Breast epithelium (tissue), 4 donors: Measurements from ENCODE around the gene TENM3. TPM values are rescaled to one million over a fixed set of nuclear protein-coding genes. Genes with fewer than 3 reads are reported as not detected.

Source experiments
- DNase-seq, 2 donors: peaks; one replicate each; pipeline ENCODE4 v3.0.0-alpha.2; 2019; ENCODE audit warnings: low spot score in 2 of 2
- H3K27ac ChIP-seq, 2 donors: fragments of 200-600 bp; sonication (generic) in 1 of 2; one replicate each; pipeline ENCODE4 v1.5.1; 2016 to 2019; ENCODE audit warnings: mild to moderate bottlenecking in 1 of 2
- H3K27me3 ChIP-seq, 2 donors: fragments of 200-600 bp; sonication (generic) in 1 of 2; one replicate each; pipeline versions ENCODE4 v1.5.1 to v1.6.0; 2017 to 2019; ENCODE audit warnings: control low read depth in 1 of 2, mild to moderate bottlenecking in 1 of 2
- H3K36me3 ChIP-seq: fragments of 200-600 bp; one replicate; pipeline ENCODE4 v1.5.1; 2019
- H3K4me1 ChIP-seq, 2 donors: fragments of 200-600 bp; sonication (generic); one replicate each; pipeline ENCODE4 v1.5.1; 2016 to 2019; ENCODE audit warnings: control low read depth in 1 of 2
- H3K4me3 ChIP-seq, 3 donors: fragments of 200-600 bp; sonication (generic); 1 replicate in 2 of 3; 2 replicates in 1 of 3; pipeline ENCODE4 v1.5.1; 2016 to 2019; ENCODE audit warnings: mild to moderate bottlenecking in 3 of 3, moderate library complexity in 2 of 3
- H3K9me3 ChIP-seq, 2 donors: fragments of 200-600 bp; sonication (generic) in 1 of 2; one replicate each; pipeline ENCODE4 v1.5.1; 2016 to 2019; ENCODE audit warnings: control low read depth in 1 of 2
- POLR2A ChIP-seq: fragments of 450-650 bp; IDR thresholded peaks from one replicate; pipeline ENCODE4 v1.6.1; 2016; ENCODE audit warnings: antibody characterized with exemption, mild to moderate bottlenecking, moderate library complexity
- POLR2AphosphoS5 ChIP-seq, 3 donors: sonication (generic); formaldehyde crosslinking; IDR thresholded peaks; one replicate each; pipeline ENCODE4 v1.6.1; 2017; ENCODE audit warnings: antibody characterized with exemption in 3 of 3
- intact Hi-C: fragments of 100-400 bp; cut with DNase I; formaldehyde crosslinking; loops from one replicate; pipeline ENCODE4 v1.15.1; 2023; ENCODE audit warnings: low total_unique reads
- total RNA-seq, 3 donors: library from RNA; depleted of rRNA; stranded (reverse); fragments of >200 nt; gene quantifications; one replicate each; pipeline ENCODE4 v1.1.0, GENCODE V29; 2016
- TF ChIP-seq, protein P1 (sequence below), 3 donors: fragments of 450-650 bp; IDR thresholded peaks; one replicate each; pipeline ENCODE4 v1.5.1; 2016 to 2017; ENCODE audit warnings: antibody characterized with exemption in 3 of 3, mild to moderate bottlenecking in 3 of 3, moderate library complexity in 3 of 3

TENM3 gene
- total RNA-seq, 3 donors from 2014 or later, result 4.6 to 30.6 (median 8.8) TPM

DNA sequence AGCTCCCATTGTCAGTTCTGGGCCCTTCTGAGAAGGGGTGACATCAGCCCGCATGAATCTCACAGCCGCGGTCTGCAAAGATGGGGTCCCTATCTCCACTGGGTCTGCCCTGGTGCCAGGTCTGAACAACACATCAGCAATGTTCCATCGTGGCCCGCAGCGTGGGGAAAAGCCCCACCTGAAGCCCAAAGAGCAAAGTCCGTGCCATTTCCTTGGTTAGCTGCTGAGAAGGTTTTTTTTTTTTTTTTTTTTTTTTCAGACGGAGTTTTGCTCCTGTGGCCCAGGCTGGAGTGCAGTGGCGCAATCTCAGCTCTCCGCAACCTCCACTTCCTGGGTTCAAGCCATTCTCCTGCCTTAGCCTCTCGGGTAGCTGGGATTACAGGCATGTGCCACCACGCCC lies 594.6 kb downstream of the TENM3 start:
- Histone ChIP-seq H3K27ac (no peak overlapping the region), H3K4me1 (no peaks in the 10 kb centered on the region), H3K9me3 (no peaks in the 10 kb centered on the region), H3K4me3 (no peak overlapping the region), H3K27me3 (no peaks in the 10 kb centered on the region), H3K36me3 (no peaks in the 10 kb centered on the region)
- TF ChIP-seq POLR2A (no peak), POLR2AphosphoS5 (IDR thresholded peaks at IDR 0.05) (no peak)
- TF ChIP-seq, protein P1, sequence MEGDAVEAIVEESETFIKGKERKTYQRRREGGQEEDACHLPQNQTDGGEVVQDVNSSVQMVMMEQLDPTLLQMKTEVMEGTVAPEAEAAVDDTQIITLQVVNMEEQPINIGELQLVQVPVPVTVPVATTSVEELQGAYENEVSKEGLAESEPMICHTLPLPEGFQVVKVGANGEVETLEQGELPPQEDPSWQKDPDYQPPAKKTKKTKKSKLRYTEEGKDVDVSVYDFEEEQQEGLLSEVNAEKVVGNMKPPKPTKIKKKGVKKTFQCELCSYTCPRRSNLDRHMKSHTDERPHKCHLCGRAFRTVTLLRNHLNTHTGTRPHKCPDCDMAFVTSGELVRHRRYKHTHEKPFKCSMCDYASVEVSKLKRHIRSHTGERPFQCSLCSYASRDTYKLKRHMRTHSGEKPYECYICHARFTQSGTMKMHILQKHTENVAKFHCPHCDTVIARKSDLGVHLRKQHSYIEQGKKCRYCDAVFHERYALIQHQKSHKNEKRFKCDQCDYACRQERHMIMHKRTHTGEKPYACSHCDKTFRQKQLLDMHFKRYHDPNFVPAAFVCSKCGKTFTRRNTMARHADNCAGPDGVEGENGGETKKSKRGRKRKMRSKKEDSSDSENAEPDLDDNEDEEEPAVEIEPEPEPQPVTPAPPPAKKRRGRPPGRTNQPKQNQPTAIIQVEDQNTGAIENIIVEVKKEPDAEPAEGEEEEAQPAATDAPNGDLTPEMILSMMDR (IDR thresholded peaks at IDR 0.05), result no peak
- intact Hi-C loops, result no loop called here
- DNase-seq, result no peak

- no peaks in the 10 kb centered on the region for H3K36me3 ChIP-seq
- H3K27ac ChIP-seq, result no peak overlapping the region
- H3K27me3 ChIP-seq, result no peaks in the 10 kb centered on the region
- TF ChIP-seq POLR2AphosphoS5 (IDR thresholded peaks at IDR 0.05), result no peak
- no peaks in the 10 kb centered on the region for H3K4me1 ChIP-seq
- H3K9me3 ChIP-seq, result no peaks in the 10 kb centered on the region
- intact Hi-C loops, result no loop called here
- H3K4me3 ChIP-seq, result no peak overlapping the region
- no peak for DNase-seq
These were observed 595.3 kb downstream of the TENM3 start for GRCh38 chr4:182838535-182838934.

DNA sequence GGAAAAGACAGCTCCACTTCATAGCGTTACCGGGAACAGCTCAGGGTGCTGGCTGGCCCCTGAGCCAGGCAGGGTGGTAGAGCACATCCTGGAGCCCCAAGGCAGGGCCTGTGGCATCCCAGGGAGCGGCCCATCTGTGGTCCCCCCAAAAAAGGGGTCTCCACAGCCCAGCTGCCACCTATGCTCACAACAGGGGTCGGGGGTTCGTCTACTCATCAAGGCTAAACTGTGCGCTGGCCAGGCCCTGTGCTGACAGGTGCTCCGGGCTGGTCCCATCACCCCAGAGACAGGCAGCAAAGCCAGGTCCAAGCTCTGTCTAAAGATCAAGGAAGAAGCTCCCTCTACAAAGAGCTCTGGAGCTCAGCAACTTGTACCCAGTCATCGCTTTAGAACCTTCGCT lies 596.1 kb downstream of the TENM3 start:
- no peaks in the 10 kb centered on the region for H3K27me3 ChIP-seq
- H3K4me1 ChIP-seq, result no peaks in the 10 kb centered on the region
- TF ChIP-seq POLR2AphosphoS5 (IDR thresholded peaks at IDR 0.05) (no peak), POLR2A (no peak)
- TF ChIP-seq, protein P1 (IDR thresholded peaks at IDR 0.05), result no peak
- H3K27ac ChIP-seq, result no peak overlapping the region
- intact Hi-C loops, result no loop called here
- no peaks in the 10 kb centered on the region for H3K9me3 ChIP-seq
- H3K36me3 ChIP-seq, result no peaks in the 10 kb centered on the region
- DNase-seq, result no peak
- H3K4me3 ChIP-seq, result no peak overlapping the region

DNA sequence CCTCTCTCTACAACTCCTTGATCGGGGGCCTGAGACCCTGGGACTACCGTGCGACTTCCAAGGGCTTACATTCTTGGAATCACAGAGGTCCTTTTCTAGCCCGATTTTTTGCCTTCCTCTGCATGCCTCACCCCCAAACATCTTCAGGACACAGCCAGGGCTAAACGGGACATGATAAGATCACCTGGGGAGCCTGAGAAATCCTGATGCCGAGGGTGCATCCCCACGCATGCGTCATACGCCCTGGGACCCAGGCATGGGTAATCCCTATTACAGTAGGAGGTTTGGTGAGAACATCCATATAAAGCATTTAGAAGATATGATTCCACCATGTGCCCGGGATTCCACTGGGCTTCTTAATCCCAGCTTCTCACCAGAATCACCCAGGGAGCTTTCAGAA lies 596.9 kb downstream of the TENM3 start:
- Histone ChIP-seq H3K4me1 (no peaks in the 10 kb centered on the region), H3K9me3 (no peaks in the 10 kb centered on the region), H3K36me3 (no peaks in the 10 kb centered on the region), H3K27ac (no peak overlapping the region), H3K27me3 (no peaks in the 10 kb centered on the region), H3K4me3 (no peak overlapping the region)
- intact Hi-C loops, result no loop called here
- TF ChIP-seq, protein P1 (IDR thresholded peaks at IDR 0.05), result no peak
- TF ChIP-seq POLR2AphosphoS5 (IDR thresholded peaks at IDR 0.05) (no peak), POLR2A (no peak)
- no peak for DNase-seq

- no peak overlapping the region for H3K27ac ChIP-seq
- no peaks in the 10 kb centered on the region for H3K27me3 ChIP-seq
- intact Hi-C loops, result no loop called here
- TF ChIP-seq, protein P1 (IDR thresholded peaks at IDR 0.05), result no peak
- TF ChIP-seq POLR2A, result no peak
- TF ChIP-seq POLR2AphosphoS5 (IDR thresholded peaks at IDR 0.05), result no peak
- no peak overlapping the region for H3K4me3 ChIP-seq
- H3K9me3 ChIP-seq, result no peaks in the 10 kb centered on the region
- H3K4me1 ChIP-seq, result no peaks in the 10 kb centered on the region
- H3K36me3 ChIP-seq, result no peaks in the 10 kb centered on the region
- no peak for DNase-seq
These were observed 599.0 kb downstream of the TENM3 start for GRCh38 chr4:182842104-182842600.
